ENCODE results near the gene TYW5. TPM values are rescaled to one million over a fixed set of nuclear protein-coding genes. Genes with fewer than 3 reads are reported as not detected.
A peak's percentile ranks its signal among the peaks of the same experiment; 100 is the strongest.

Gene TYW5
- total RNA-seq (2021; fragmentation: NEBNext Ultra II Directional; extraction: Animal tissue kit (Norgen Biotek cat#: 25700)), result 1 to 10 TPM; 4.0 to 5.8 (median 5.2) TPM
- long read RNA-seq, full-length matches to known transcripts, result 7 of 12 reads
- long read RNA-seq, partial matches to known transcripts, result 3 of 12 reads
- long read RNA-seq, other reads (novel, unspliced or antisense), result 2 of 12 reads

DNA sequence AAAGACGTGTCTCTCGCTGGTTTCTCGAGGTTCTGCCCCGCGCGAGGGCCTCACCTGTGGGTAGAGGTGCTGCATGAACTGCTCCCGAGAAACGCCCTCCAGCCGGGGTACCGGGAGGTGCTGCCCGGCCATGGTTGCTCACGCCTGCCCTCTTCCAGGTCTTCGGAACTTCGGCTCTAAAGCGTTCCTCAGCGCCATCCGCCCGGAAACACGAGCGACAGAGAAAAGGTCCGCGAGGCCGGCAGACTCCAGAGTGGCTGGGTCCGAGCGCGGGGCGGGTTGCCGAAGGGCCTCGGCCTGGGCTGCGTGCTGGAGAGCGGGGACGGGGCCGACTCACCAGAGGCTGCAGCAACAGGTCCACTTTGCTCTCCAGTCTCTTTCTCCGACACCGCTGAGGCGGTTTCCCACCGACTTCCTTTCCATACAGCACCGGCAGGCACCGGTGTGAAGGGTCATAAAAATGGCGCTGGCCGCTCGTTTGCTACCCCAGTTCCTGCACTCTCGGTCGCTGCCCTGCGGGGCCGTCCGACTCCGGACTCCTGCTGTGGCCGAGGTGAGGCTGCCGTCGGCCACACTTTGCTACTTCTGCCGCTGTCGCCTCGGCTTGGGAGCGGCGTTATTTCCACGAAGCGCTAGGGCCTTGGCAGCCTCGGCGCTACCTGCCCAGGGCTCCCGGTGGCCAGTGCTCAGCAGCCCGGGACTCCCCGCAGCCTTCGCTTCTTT lies at the start of gene TYW5, which contains the start of gene MAIP1:
Gene TYW5, minus strand, starts transcription at position 153 of the 723 bp plus-strand sequence. Its CDS starts 21 bp downstream, at position 132.
Gene MAIP1, plus strand, starts transcription at position 244 of the 723 bp plus-strand sequence. Its CDS starts 217 bp downstream, at position 461.
- Mint-ChIP-seq H3K27ac (peak within 1 kb of the TSS; percentile 94), H3K36me3 (ENCODE audit: low read depth) (peaks cover 10% of the 10 kb centered on the region), H3K4me1 (ENCODE audit: low read depth) (peaks cover 31% of the 10 kb centered on the region), H3K27me3 (ENCODE audit: insufficient read depth) (no peaks in the 10 kb centered on the region; the same call in 1 of the 2 replicates), H3K9me3 (no peaks in the 10 kb centered on the region), H3K4me3 (peak within 1 kb of the TSS; percentile 100)
- DNase-seq, result peak; percentile 79
- TF ChIP-seq CTCF (IDR thresholded peaks at IDR 0.05), result peak; percentile 53; the same call in 1 of the 2 replicates

GRCh38 chr2:200003444-200003843 lies 48.2 kb upstream of the TYW5 start:
- TF ChIP-seq CTCF (IDR thresholded peaks at IDR 0.05), result no peak
- Mint-ChIP-seq H3K27me3 (ENCODE audit: insufficient read depth) (peaks cover 13% of the 10 kb centered on the region), H3K27ac (no peak overlapping the region), H3K4me3 (no peak overlapping the region), H3K36me3 (ENCODE audit: low read depth) (no peaks in the 10 kb centered on the region), H3K9me3 (no peaks in the 10 kb centered on the region), H3K4me1 (ENCODE audit: low read depth) (no peaks in the 10 kb centered on the region)
- no peak for DNase-seq

DNA sequence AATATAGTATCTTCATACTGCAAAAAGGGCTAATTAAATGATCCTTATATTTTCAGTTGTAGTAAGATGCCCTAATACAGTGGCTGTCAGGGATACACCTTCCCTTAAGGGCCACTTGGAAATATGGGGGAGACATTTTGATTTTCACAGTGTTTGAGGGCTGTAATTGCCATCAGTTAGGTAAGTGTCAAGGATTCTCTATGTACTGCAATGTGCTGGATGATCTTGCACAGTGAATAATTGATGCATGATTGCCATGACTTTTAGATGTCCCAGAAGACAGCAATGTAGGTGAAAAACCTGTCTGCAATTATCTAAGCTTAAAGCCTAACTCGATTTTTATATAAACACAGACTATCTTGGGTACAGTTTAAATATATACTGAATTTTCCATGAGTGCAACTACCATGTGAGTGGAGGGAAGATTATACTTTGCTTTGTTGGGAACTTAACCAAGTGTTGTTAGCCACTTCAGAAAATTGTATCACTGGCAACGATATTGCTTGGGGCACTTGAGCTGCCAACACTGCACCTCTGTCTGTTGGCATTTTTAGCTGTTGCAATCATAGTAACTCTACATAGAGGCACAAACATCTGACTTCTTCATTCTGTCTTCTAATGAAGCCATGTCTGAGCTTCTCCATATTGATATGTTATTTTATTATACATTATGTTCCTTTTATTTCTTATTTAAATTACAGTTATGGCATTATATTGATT lies 45.3 kb upstream of the TYW5 start:
- no peak for TF ChIP-seq CTCF (IDR thresholded peaks at IDR 0.05)
- Mint-ChIP-seq H3K27me3 (ENCODE audit: insufficient read depth) (peaks cover 15% of the 10 kb centered on the region), H3K36me3 (ENCODE audit: low read depth) (no peaks in the 10 kb centered on the region), H3K4me3 (no peak overlapping the region), H3K4me1 (ENCODE audit: low read depth) (no peaks in the 10 kb centered on the region), H3K27ac (no peak overlapping the region), H3K9me3 (no peaks in the 10 kb centered on the region)
- DNase-seq, result no peak

GRCh38 chr2:199999166-199999565 lies 43.9 kb upstream of the TYW5 start:
- no peak for TF ChIP-seq CTCF (IDR thresholded peaks at IDR 0.05)
- H3K27ac Mint-ChIP-seq, result no peak overlapping the region
- H3K36me3 Mint-ChIP-seq (ENCODE audit: low read depth), result no peaks in the 10 kb centered on the region
- peaks cover 19% of the 10 kb centered on the region for H3K27me3 Mint-ChIP-seq (ENCODE audit: insufficient read depth)
- no peaks in the 10 kb centered on the region for H3K4me1 Mint-ChIP-seq (ENCODE audit: low read depth)
- peak; percentile 2 for DNase-seq
- H3K4me3 Mint-ChIP-seq, result no peak overlapping the region
- H3K9me3 Mint-ChIP-seq, result no peaks in the 10 kb centered on the region

DNA sequence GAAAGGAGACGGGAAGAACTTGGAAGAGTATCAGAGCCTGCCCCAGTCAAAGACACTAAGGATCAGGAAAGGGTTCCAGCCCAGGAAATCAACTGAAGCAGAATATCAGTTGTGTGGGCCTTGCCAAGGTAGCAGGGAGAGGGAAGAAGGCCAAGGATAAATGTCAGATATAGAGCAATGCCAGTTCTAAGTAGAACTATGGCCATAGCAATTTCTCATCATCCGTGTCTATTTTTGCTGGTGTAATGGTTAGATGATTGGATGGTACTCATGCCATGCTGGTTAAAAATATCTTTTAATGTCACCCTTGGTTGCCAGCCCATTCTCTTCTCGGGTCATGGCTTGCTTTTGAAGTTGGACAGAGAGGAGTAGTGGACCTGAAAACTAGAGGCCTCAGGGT lies 42.0 kb upstream of the TYW5 start:
- Mint-ChIP-seq H3K9me3 (no peaks in the 10 kb centered on the region), H3K4me1 (ENCODE audit: low read depth) (no peaks in the 10 kb centered on the region), H3K27ac (no peak overlapping the region), H3K27me3 (ENCODE audit: insufficient read depth) (peaks cover 14% of the 10 kb centered on the region), H3K4me3 (no peak overlapping the region), H3K36me3 (ENCODE audit: low read depth) (no peaks in the 10 kb centered on the region)
- no peak for TF ChIP-seq CTCF (IDR thresholded peaks at IDR 0.05)
- no peak for DNase-seq

All from HFFc6 (cell line).